GM18526 (cell line): Measurements from ENCODE around the gene PGC.
A peak's percentile ranks its signal among the peaks of the same experiment; 100 is the strongest.

Source experiments
- POLR2A ChIP-seq: IDR thresholded peaks from 3 replicates; pipeline ENCODE4 v1.6.1; 2011; ENCODE audit not compliant: insufficient read length; ENCODE audit errors: extremely low read depth

Gene PGC

GRCh38 chr6:41705996-41706835, 41.0 kb downstream of the PGC start:
- peak; percentile 40 for TF ChIP-seq POLR2A

GRCh38 chr6:41705311-41705995, 41.7 kb downstream of the PGC start:
- peak; percentile 1 for TF ChIP-seq POLR2A

- TF ChIP-seq POLR2A, result peak; percentile 53
Measured at GRCh38 chr6:41704656-41705310, 42.4 kb downstream of the PGC start.

GRCh38 chr6:41704028-41704427, 43.2 kb downstream of the PGC start:
- no peak for TF ChIP-seq POLR2A

- TF ChIP-seq POLR2A, result no peak
Measured at GRCh38 chr6:41702771-41703494, 44.3 kb downstream of the PGC start.

- TF ChIP-seq POLR2A, result no peak
Measured at GRCh38 chr6:41702089-41702745, 45.0 kb downstream of the PGC start.

GRCh38 chr6:41700463-41701347, 46.5 kb downstream of the PGC start:
- TF ChIP-seq POLR2A, result no peak

GRCh38 chr6:41699063-41699462, 48.1 kb downstream of the PGC start:
- no peak for TF ChIP-seq POLR2A

GRCh38 chr6:41697861-41698781, 49.1 kb downstream of the PGC start:
- no peak for TF ChIP-seq POLR2A

- no peak for TF ChIP-seq POLR2A
Measured at GRCh38 chr6:41696788-41697187, 50.4 kb downstream of the PGC start.

- no peak for TF ChIP-seq POLR2A
Measured at GRCh38 chr6:41695825-41696224, 51.4 kb downstream of the PGC start.

- TF ChIP-seq POLR2A, result no peak
Measured at GRCh38 chr6:41694815-41695526, 52.2 kb downstream of the PGC start.
